A549 (cell line): ENCODE results near the gene ZNF486. TPM values are rescaled to one million over a fixed set of nuclear protein-coding genes. Genes with fewer than 3 reads are reported as not detected.
"Not testable (repeated sequence)": the region's sequence is repeated elsewhere in the genome, so short reads cannot be mapped to it uniquely, and the experiment has no call there.

Source experiments
- ATAC-seq, 2 experiments: fragments of 200-7000 bp in 1 of 2; fragments of >200 bp in 1 of 2; cut with Nextera tagmentation in 1 of 2; cut with Tn5 transposase in 1 of 2; 3 replicates each; pipeline versions ENCODE4 v1.8.0 to v1.9.1; 2018 to 2020; ENCODE audit warnings: mild to moderate bottlenecking in 1 of 2, moderate library complexity in 1 of 2
- CTCF ChIA-PET: fragments of 300-600 bp; sonication (Branson Sonifier 250); formaldehyde crosslinking; extraction: SDS; loops from one replicate; lab custom pipeline; 2021; ENCODE audit warnings: antibody characterized with exemption, inconsistent platforms; lab: Yijun Ruan, JAX
- POLR2A ChIA-PET: fragments of 350-600 bp; formaldehyde crosslinking; extraction: SDS; loops from one replicate; lab custom pipeline; 2021; ENCODE audit warnings: antibody characterized with exemption, inconsistent platforms; lab: Yijun Ruan, JAX
- DNase-seq, 2 experiments: peaks; one replicate each; pipeline versions ENCODE4 v3.0.0 to v3.0.0-alpha.2; 2011 to 2016; ENCODE audit warnings: low read depth in 1 of 2, low spot score in 1 of 2
- FAIRE-seq: peaks from 2 replicates; lab custom pipeline; 2011; peaks lifted over from hg19 to GRCh38; lab: Jason Lieb, UNC
- H3K27ac ChIP-seq, 2 experiments: fragments of >200 bp; sonication (Bioruptor Twin); formaldehyde crosslinking; 3 replicates each; pipeline ENCODE4 v1.5.1; 2016 to 2017
- H3K4me1 ChIP-seq: fragments of >200 bp; sonication (Bioruptor Twin); formaldehyde crosslinking; 3 replicates; pipeline ENCODE4 v1.6.1; 2016
- H3K4me2 ChIP-seq: fragments of >200 bp; sonication (Bioruptor Twin); formaldehyde crosslinking; 3 replicates; pipeline ENCODE4 v1.6.1; 2016
- H3K4me3 ChIP-seq: fragments of >200 bp; sonication (Bioruptor Twin); formaldehyde crosslinking; 3 replicates; pipeline ENCODE4 v1.5.1; 2016
- H3K9me3 ChIP-seq: fragments of >200 bp; sonication (Bioruptor Twin); formaldehyde crosslinking; 3 replicates; pipeline ENCODE4 v1.6.1; 2016
- ATOH8 ChIP-seq: fragments of 250-450 bp; sonication (Bioruptor Pico); IDR thresholded peaks from 2 replicates; pipeline ENCODE4 v1.5.0; 2020; ENCODE audit warnings: low read depth, mild to moderate bottlenecking, moderate library complexity
- CHD2 ChIP-seq: fragments of 150-350 bp; IDR thresholded peaks from 2 replicates; pipeline ENCODE4 v1.6.1; 2014; ENCODE audit warnings: low read length; ENCODE audit not compliant: partially characterized antibody
- CHD4 ChIP-seq: fragments of 200-600 bp; sonication (generic); IDR thresholded peaks from 2 replicates; pipeline ENCODE4 v1.6.1; 2016; ENCODE audit warnings: antibody characterized with exemption, mild to moderate bottlenecking, borderline replicate concordance
- FOSL2 ChIP-seq, 2 experiments: fragments of 450-650 bp in 1 of 2; fragments of >200 bp in 1 of 2; sonication (Bioruptor Twin) in 1 of 2; formaldehyde crosslinking; IDR thresholded peaks; 2 replicates each; pipeline versions ENCODE4 v1.5.0 to v1.6.1; 2016 to 2020; ENCODE audit warnings: mild to moderate bottlenecking in 1 of 2, moderate library complexity in 1 of 2
- FOXS1 ChIP-seq: fragments of 250-450 bp; sonication (Bioruptor Pico); IDR thresholded peaks from 2 replicates; pipeline ENCODE4 v1.5.0; 2020; ENCODE audit warnings: mild to moderate bottlenecking, moderate library complexity
- GATA3 ChIP-seq: IDR thresholded peaks from 2 replicates; pipeline ENCODE4 v1.6.1; 2012; ENCODE audit warnings: borderline replicate concordance
- JUN ChIP-seq, 2 experiments: fragments of >200 bp; sonication (Bioruptor Twin); formaldehyde crosslinking; IDR thresholded peaks; 2 replicates in 1 of 2; 3 replicates in 1 of 2; pipeline ENCODE4 v1.6.1; 2016 to 2017
- KDM5A ChIP-seq: fragments of 200-600 bp; sonication (generic); IDR thresholded peaks from 2 replicates; pipeline ENCODE4 v1.6.1; 2016; ENCODE audit warnings: antibody characterized with exemption, mild to moderate bottlenecking
- MAFK ChIP-seq: fragments of 450-650 bp; IDR thresholded peaks from 2 replicates; pipeline ENCODE4 v1.6.1; 2014; ENCODE audit not compliant: partially characterized antibody
- RARB ChIP-seq: fragments of 250-450 bp; sonication (Bioruptor Pico); IDR thresholded peaks from 2 replicates; pipeline ENCODE4 v1.8.0; 2021; ENCODE audit warnings: mild to moderate bottlenecking, moderate library complexity
- RNF2 ChIP-seq: fragments of 200-600 bp; sonication (generic); IDR thresholded peaks from 2 replicates; pipeline ENCODE4 v1.6.1; 2016; ENCODE audit warnings: low read depth, mild to moderate bottlenecking, antibody characterized with exemption, moderate library complexity, borderline replicate concordance
- ZC3H11A ChIP-seq: fragments of 450-650 bp; IDR thresholded peaks from 2 replicates; pipeline ENCODE4 v1.6.1; 2014; ENCODE audit warnings: antibody characterized with exemption, mild to moderate bottlenecking
- ZFP36 ChIP-seq: fragments of 450-650 bp; IDR thresholded peaks from 2 replicates; pipeline ENCODE4 v1.6.1; 2014; ENCODE audit warnings: borderline replicate concordance; ENCODE audit not compliant: partially characterized antibody
- ZSCAN20 ChIP-seq: fragments of 250-450 bp; sonication (Bioruptor Pico); IDR thresholded peaks from 2 replicates; pipeline ENCODE4 v1.8.0; 2022; ENCODE audit warnings: mild to moderate bottlenecking, moderate library complexity
- WGBS: methylation state at CpG from one replicate; pipeline ENCODE4 v1.1.6; 2017; ENCODE audit errors: missing lambda C conversion rate; 5-methylcytosine and 5-hydroxymethylcytosine counted together
- polyA plus RNA-seq, 4 experiments: library from polyadenylated mRNA; depleted of rRNA in 3 of 4; stranded (reverse); fragments of >200 nt; fragmentation: RNase III in 1 of 4; extraction: RNeasy Plus Mini Kit Qiagen cat#74134 plus additional on column Dnase treatment in 1 of 4; gene quantifications; 2 replicates in 3 of 4; 3 replicates in 1 of 4; pipeline ENCODE4 v1.2.3, GENCODE V29; 2011 to 2017
- small RNA-seq, 6 experiments: library from RNA; depleted of rRNA; stranded (forward); fragments of <200 nt; gene quantifications; one replicate each; pipeline ENCODE3, GENCODE V24; 2012
- TF ChIP-seq, protein P1 (sequence below): fragments of >200 bp; sonication (Bioruptor Twin); formaldehyde crosslinking; IDR thresholded peaks from 3 replicates; pipeline ENCODE4 v1.5.1; 2016
- TF ChIP-seq, protein P2 (sequence below): fragments of 450-650 bp; IDR thresholded peaks from 2 replicates; pipeline ENCODE4 v1.6.1; 2014; ENCODE audit warnings: antibody characterized with exemption
- TF ChIP-seq, protein P3 (sequence below): fragments of 250-450 bp; sonication (Bioruptor Pico); IDR thresholded peaks from 2 replicates; pipeline ENCODE4 v1.5.0; 2021; ENCODE audit warnings: mild to moderate bottlenecking, moderate library complexity, borderline replicate concordance
- TF ChIP-seq, protein P4 (sequence below): fragments of 150-350 bp; IDR thresholded peaks from 2 replicates; pipeline ENCODE4 v1.6.1; 2014; ENCODE audit warnings: low read depth, mild to moderate bottlenecking, low read length

Gene ZNF486
- polyA plus RNA-seq, 2 of the 4 experiments (the other 2 are of a cell fraction) = 0.04 TPM; not detected in 1

GRCh38 chr19:20245309-20245708 is 78.3 kb downstream of the ZNF486 start (continued):
- TF ChIP-seq RNF2 (no peak), FOSL2 (IDR thresholded peaks at IDR 0.05) (no peak), FOSL2 (CRISPR knock-in tag; IDR thresholded peaks at IDR 0.05) (no peak)
- TF ChIP-seq, protein P1, sequence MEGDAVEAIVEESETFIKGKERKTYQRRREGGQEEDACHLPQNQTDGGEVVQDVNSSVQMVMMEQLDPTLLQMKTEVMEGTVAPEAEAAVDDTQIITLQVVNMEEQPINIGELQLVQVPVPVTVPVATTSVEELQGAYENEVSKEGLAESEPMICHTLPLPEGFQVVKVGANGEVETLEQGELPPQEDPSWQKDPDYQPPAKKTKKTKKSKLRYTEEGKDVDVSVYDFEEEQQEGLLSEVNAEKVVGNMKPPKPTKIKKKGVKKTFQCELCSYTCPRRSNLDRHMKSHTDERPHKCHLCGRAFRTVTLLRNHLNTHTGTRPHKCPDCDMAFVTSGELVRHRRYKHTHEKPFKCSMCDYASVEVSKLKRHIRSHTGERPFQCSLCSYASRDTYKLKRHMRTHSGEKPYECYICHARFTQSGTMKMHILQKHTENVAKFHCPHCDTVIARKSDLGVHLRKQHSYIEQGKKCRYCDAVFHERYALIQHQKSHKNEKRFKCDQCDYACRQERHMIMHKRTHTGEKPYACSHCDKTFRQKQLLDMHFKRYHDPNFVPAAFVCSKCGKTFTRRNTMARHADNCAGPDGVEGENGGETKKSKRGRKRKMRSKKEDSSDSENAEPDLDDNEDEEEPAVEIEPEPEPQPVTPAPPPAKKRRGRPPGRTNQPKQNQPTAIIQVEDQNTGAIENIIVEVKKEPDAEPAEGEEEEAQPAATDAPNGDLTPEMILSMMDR = no peak
- TF ChIP-seq, protein P2, sequence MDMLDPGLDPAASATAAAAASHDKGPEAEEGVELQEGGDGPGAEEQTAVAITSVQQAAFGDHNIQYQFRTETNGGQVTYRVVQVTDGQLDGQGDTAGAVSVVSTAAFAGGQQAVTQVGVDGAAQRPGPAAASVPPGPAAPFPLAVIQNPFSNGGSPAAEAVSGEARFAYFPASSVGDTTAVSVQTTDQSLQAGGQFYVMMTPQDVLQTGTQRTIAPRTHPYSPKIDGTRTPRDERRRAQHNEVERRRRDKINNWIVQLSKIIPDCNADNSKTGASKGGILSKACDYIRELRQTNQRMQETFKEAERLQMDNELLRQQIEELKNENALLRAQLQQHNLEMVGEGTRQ = no peak

DNA sequence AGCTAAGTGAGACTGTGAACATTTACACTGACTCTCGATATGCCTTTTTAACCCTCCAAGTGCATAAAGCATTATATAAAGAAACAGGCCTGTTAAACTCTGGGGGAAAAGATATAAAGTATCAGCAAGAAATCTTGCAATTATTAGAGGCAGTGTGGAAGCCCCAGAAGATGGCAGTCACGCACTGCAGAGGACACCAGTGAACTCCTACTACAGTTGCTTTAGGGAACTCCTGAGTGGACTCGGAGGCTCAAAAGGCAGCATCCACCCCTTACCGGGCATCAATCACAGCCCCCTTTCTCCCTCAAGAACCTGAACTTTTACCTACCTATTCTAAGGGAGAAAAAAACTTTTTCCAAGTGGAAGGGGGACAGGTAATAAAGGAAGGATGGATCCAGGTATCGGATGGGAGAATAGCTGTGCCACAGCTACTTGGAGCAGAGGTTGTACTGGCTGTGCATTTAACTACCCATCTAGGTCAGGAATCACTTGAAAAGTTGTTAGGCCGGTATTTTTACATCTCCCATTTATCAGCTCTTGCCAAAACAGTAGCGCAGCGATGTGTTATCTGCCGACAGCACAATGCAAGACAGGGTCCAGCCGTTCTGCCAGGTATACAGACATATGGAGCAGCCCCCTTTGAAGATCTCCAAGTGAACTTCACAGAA is 80.1 kb downstream of the ZNF486 start:
- H3K4me3 ChIP-seq = no peak overlapping the region
- no peaks in the 10 kb centered on the region; the same call in 2 of the 3 replicates for H3K9me3 ChIP-seq
- ChIA-PET CTCF (no interaction called here), POLR2A (no interaction called here)
- H3K4me2 ChIP-seq = no peak overlapping the region
- no peaks in the 10 kb centered on the region for H3K4me1 ChIP-seq
- ATAC-seq (no peak), FAIRE-seq (no peak), DNase-seq (no peak)
- H3K27ac ChIP-seq = no peak overlapping the region
- TF ChIP-seq, protein P3, sequence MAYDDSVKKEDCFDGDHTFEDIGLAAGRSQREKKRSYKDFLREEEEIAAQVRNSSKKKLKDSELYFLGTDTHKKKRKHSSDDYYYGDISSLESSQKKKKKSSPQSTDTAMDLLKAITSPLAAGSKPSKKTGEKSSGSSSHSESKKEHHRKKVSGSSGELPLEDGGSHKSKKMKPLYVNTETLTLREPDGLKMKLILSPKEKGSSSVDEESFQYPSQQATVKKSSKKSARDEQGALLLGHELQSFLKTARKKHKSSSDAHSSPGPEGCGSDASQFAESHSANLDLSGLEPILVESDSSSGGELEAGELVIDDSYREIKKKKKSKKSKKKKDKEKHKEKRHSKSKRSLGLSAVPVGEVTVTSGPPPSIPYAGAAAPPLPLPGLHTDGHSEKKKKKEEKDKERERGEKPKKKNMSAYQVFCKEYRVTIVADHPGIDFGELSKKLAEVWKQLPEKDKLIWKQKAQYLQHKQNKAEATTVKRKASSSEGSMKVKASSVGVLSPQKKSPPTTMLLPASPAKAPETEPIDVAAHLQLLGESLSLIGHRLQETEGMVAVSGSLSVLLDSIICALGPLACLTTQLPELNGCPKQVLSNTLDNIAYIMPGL = no peak
- TF ChIP-seq, protein P4, sequence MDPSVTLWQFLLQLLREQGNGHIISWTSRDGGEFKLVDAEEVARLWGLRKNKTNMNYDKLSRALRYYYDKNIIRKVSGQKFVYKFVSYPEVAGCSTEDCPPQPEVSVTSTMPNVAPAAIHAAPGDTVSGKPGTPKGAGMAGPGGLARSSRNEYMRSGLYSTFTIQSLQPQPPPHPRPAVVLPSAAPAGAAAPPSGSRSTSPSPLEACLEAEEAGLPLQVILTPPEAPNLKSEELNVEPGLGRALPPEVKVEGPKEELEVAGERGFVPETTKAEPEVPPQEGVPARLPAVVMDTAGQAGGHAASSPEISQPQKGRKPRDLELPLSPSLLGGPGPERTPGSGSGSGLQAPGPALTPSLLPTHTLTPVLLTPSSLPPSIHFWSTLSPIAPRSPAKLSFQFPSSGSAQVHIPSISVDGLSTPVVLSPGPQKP = no peak
- TF ChIP-seq GATA3 (no peak), CHD2 (no peak), FOXS1 (CRISPR knock-in tag) (no peak), JUN (IDR thresholded peaks at IDR 0.05) (no peak), ATOH8 (CRISPR knock-in tag) (no peak), ZFP36 (no peak), KDM5A (no peak), CHD4 (no peak), RARB (CRISPR knock-in tag) (no peak), MAFK (no peak), ZC3H11A (no peak), ZSCAN20 (CRISPR knock-in tag) (no peak)
- 3% methylated on average over 10 of the region's 10 CpGs for WGBS

GRCh38 chr19:20248258-20248657 is 81.2 kb downstream of the ZNF486 start:
- FAIRE-seq, ATAC-seq: not testable (repeated sequence)
- 0% methylated on average over 2 of the region's 2 CpGs for WGBS

More at GRCh38 chr19:20248258-20248657, 81.2 kb downstream of the ZNF486 start:
- H3K27ac ChIP-seq, DNase-seq, H3K4me1 ChIP-seq, H3K4me2 ChIP-seq, CTCF ChIA-PET, H3K4me3 ChIP-seq, H3K9me3 ChIP-seq, POLR2A ChIA-PET: not testable (repeated sequence)

Small RNA genes lying within 50 kb of the gene (small RNA-seq; reads per million reads assigned to genes)
- 0 reads per million in 6 experiments for gene AC011447.4

Other genes starting within 250 kb of the ZNF486 start
- not detected in 2 replicates for gene ZNF682, start 127.7 kb upstream of the ZNF486 start, polyA plus RNA-seq (2011; rRNA removed)
- not detected in 3 replicates for gene ZNF682, start 127.7 kb upstream of the ZNF486 start, polyA plus RNA-seq (2017; fragmentation: RNase III; extraction: RNeasy Plus Mini Kit Qiagen cat#74134 plus additional on column Dnase treatment)
- gene ZNF90, start 89.2 kb upstream of the ZNF486 start, polyA plus RNA-seq (2011; rRNA removed) = not detected in 2 replicates
- gene ZNF90, start 89.2 kb upstream of the ZNF486 start, polyA plus RNA-seq (2017; fragmentation: RNase III; extraction: RNeasy Plus Mini Kit Qiagen cat#74134 plus additional on column Dnase treatment) = not detected in 3 replicates